CD4-positive, alpha-beta T cell (primary cell): ENCODE data around the gene STOM. TPM values are rescaled to one million over a fixed set of nuclear protein-coding genes. Genes with fewer than 3 reads are reported as not detected.

ENCODE experiments used
- ATAC-seq: fragments of 200-7000 bp; cut with Tn5 transposase; one replicate; pipeline ENCODE4 v1.10.0; 2022; ENCODE audit warnings: mild to moderate bottlenecking; ENCODE audit not compliant: poor library complexity
- CTCF ChIA-PET: fragments of 350-600 bp; sonication (Branson Sonifier 250); formaldehyde crosslinking; loops from one replicate; lab custom pipeline; 2021; ENCODE audit warnings: antibody characterized with exemption, inconsistent platforms; lab: Charles Lee
- POLR2A ChIA-PET: fragments of 350-600 bp; sonication (Branson Sonifier 250); formaldehyde crosslinking; loops from one replicate; lab custom pipeline; 2021; ENCODE audit warnings: antibody characterized with exemption, inconsistent platforms; lab: Charles Lee
- DNase-seq, 14 experiments: peaks; one replicate each; pipeline ENCODE4 v3.0.0-alpha.2; 2013 to 2020; ENCODE audit warnings: mixed read lengths in 2 of 14
- H3K27ac ChIP-seq, 2 donors: one replicate each; pipeline versions ENCODE4 v1.5.1 to v1.7.0; 2013; ENCODE audit warnings: low read length in 2 of 2, low read depth in 1 of 2, mild to moderate bottlenecking in 1 of 2
- H3K27me3 ChIP-seq, 2 experiments: 1 replicate in 1 of 2; 2 replicates in 1 of 2; pipeline versions ENCODE4 v1.6.1 to v1.7.0; 2013; ENCODE audit warnings: low read length in 2 of 2, control low read depth in 1 of 2, mild to moderate bottlenecking in 1 of 2, moderate library complexity in 1 of 2; ENCODE audit not compliant: insufficient read depth in 2 of 2, control insufficient read depth in 1 of 2
- H3K36me3 ChIP-seq: one replicate; pipeline ENCODE4 v1.6.1; 2013; ENCODE audit warnings: low read length, control low read depth; ENCODE audit not compliant: insufficient read depth
- H3K4me1 ChIP-seq: one replicate; pipeline ENCODE4 v1.6.1; 2013; ENCODE audit warnings: low read length, control low read depth; ENCODE audit not compliant: insufficient read depth
- H3K4me3 ChIP-seq: one replicate; pipeline ENCODE4 v1.5.1; 2013; ENCODE audit warnings: mild to moderate bottlenecking, low read length, moderate library complexity
- H3K9me3 ChIP-seq, 2 experiments: 1 replicate in 1 of 2; 2 replicates in 1 of 2; pipeline versions ENCODE4 v1.6.1 to v1.7.0; 2013; ENCODE audit warnings: low read length in 2 of 2, mild to moderate bottlenecking in 2 of 2, control low read depth in 1 of 2, moderate library complexity in 1 of 2; ENCODE audit not compliant: control insufficient read depth in 1 of 2, insufficient read depth in 1 of 2
- H3K27ac Mint-ChIP-seq: one replicate; pipeline ENCODE4 v1.8.0; 2020; ENCODE audit warnings: mixed read lengths
- H3K27me3 Mint-ChIP-seq: one replicate; pipeline ENCODE4 v1.8.0; 2021; ENCODE audit warnings: mixed read lengths
- H3K36me3 Mint-ChIP-seq: one replicate; pipeline ENCODE4 v1.8.0; 2021; ENCODE audit warnings: low read depth, mixed read lengths
- H3K4me1 Mint-ChIP-seq: one replicate; pipeline ENCODE4 v1.8.0; 2021; ENCODE audit warnings: low read depth, mixed read lengths
- H3K4me3 Mint-ChIP-seq: one replicate; pipeline ENCODE4 v1.8.0; 2020; ENCODE audit warnings: mild to moderate bottlenecking, mixed read lengths
- H3K9me3 Mint-ChIP-seq: one replicate; pipeline ENCODE4 v1.8.0; 2020; ENCODE audit warnings: mixed read lengths
- CTCF ChIP-seq: fragments of 200-600 bp; IDR thresholded peaks from one replicate; pipeline ENCODE4 v1.8.0; 2022; ENCODE audit warnings: antibody characterized with exemption, mild to moderate bottlenecking
- intact Hi-C, 2 experiments: fragments of 100-400 bp; cut with DNase I in 1 of 2; cut with micrococcal nuclease in 1 of 2; formaldehyde crosslinking; loops; one replicate each; pipeline versions ENCODE4 v1.15.1 to v1.9.0; 2023 to 2025; cut with DNase I, micrococcal nuclease
- total RNA-seq, 174 experiments: library from RNA in 2 of 174; stranded (reverse) in 2 of 174; gene quantifications; one replicate each; pipeline ENCODE4 v1.2.3 and lab custom pipeline; 2021 to 2026

STOM gene
- total RNA-seq, 2 experiments from 2014 or later = 26.1 to 27.9 TPM

- ATAC-seq (no peak), DNase-seq (no peak)
- Histone ChIP-seq H3K36me3 (no peaks in the 10 kb centered on the region), H3K27me3 (no peaks in the 10 kb centered on the region), H3K27ac (no peak overlapping the region), H3K4me1 (peaks cover 23% of the 10 kb centered on the region), H3K9me3 (no peaks in the 10 kb centered on the region), H3K4me3 (no peak overlapping the region)
- no peaks in the 10 kb centered on the region for H3K27me3 Mint-ChIP-seq
- no peak overlapping the region for H3K27ac Mint-ChIP-seq
- no peak for TF ChIP-seq CTCF
- no peak overlapping the region for H3K4me3 Mint-ChIP-seq
- H3K36me3 Mint-ChIP-seq = no peaks in the 10 kb centered on the region
- intact Hi-C loops = no loop called here
- no peaks in the 10 kb centered on the region for H3K9me3 Mint-ChIP-seq
- peaks cover 18% of the 10 kb centered on the region for H3K4me1 Mint-ChIP-seq
- ChIA-PET POLR2A (no interaction called here), CTCF (interaction anchor here (0.6 to 3.8 kb wide), 3 partner anchors 60 to 484 kb away, joined by 3 to 118 read pairs (median 3); no protein-coding TSS in a partner anchor)
Measured at GRCh38 chr9:121317737-121318630, 52.1 kb downstream of the STOM start.

- Histone ChIP-seq H3K27ac (no peak overlapping the region), H3K4me1 (peaks cover 15% of the 10 kb centered on the region), H3K9me3 (no peaks in the 10 kb centered on the region), H3K4me3 (no peak overlapping the region), H3K27me3 (no peaks in the 10 kb centered on the region), H3K36me3 (no peaks in the 10 kb centered on the region)
- Mint-ChIP-seq H3K4me3 (no peak overlapping the region), H3K27me3 (no peaks in the 10 kb centered on the region), H3K4me1 (peaks cover 8% of the 10 kb centered on the region), H3K36me3 (no peaks in the 10 kb centered on the region), H3K27ac (no peak overlapping the region), H3K9me3 (no peaks in the 10 kb centered on the region)
- no peak for DNase-seq
- CTCF ChIA-PET = interaction anchor here (1.0 kb wide), 1 partner anchor 78 kb away, joined by 3 read pairs; no protein-coding TSS in a partner anchor
- intact Hi-C loops = no loop called here
- POLR2A ChIA-PET = no interaction called here
- TF ChIP-seq CTCF = no peak
- ATAC-seq = no peak
Measured at GRCh38 chr9:121316852-121317373, 53.1 kb downstream of the STOM start.

GRCh38 chr9:121316378-121316777, 53.7 kb downstream of the STOM start:
- Mint-ChIP-seq H3K9me3 (no peaks in the 10 kb centered on the region), H3K4me3 (no peak overlapping the region), H3K36me3 (no peaks in the 10 kb centered on the region), H3K27me3 (no peaks in the 10 kb centered on the region), H3K4me1 (peaks cover 7% of the 10 kb centered on the region), H3K27ac (no peak overlapping the region)
- no peak for DNase-seq
- Histone ChIP-seq H3K27ac (no peak overlapping the region), H3K36me3 (no peaks in the 10 kb centered on the region), H3K27me3 (no peaks in the 10 kb centered on the region), H3K9me3 (no peaks in the 10 kb centered on the region), H3K4me1 (peaks cover 15% of the 10 kb centered on the region), H3K4me3 (no peak overlapping the region)
- ChIA-PET CTCF (interaction anchor here (0.6 to 1.0 kb wide), 2 partner anchors 62 to 78 kb away, joined by 3 read pairs; no protein-coding TSS in a partner anchor), POLR2A (no interaction called here)
- TF ChIP-seq CTCF = no peak
- intact Hi-C loops = no loop called here
- no peak for ATAC-seq
